RKO (cell line): ENCODE data around the gene BMPR2.
"Not testable (repeated sequence)": the region's sequence is repeated elsewhere in the genome, so short reads cannot be mapped to it uniquely, and the experiment has no call there.

ENCODE experiments used
- DNase-seq: peaks from one replicate; pipeline ENCODE4 v3.0.0-alpha.2; 2016; ENCODE audit warnings: low spot score

Gene BMPR2

DNA sequence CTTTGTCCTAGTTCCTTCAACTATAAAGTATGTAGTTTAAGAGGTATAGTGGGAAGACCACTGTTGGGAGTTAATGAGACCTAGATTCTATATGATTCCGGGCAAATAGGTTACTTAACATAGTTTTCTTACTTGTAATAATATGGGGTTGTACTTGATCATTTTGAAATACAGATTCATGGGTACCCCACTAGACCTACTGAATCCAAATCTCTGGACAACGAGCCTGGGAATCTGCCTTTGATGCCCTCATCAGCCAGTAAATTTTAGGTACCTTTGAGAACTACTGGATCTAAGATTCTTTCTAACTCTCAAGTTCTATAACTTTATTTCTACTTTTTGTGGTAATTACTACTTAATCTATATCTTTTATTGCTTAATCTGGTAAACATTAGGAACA, 6.6 kb downstream of the BMPR2 start:
- no peak for DNase-seq

DNA sequence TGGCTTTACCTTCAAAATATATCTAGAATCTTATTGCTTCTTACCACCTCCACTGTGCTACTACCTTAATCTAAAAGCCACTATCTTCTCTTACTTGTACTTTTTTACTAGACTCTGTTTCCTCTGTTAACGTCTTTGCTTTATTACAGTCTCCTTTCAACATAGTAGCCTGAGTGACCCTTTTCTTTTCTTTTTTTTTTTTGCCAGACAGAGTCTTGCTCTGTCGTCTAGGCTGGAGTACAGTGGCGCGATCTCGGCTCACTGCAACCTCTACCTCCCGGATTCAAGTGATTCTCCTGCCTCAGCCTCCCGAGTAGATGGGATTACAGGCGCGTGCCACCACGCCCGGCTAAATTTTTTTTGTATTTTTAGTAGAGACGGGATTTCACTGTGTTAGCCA, 10.4 kb downstream of the BMPR2 start:
- DNase-seq: not testable (repeated sequence)

DNA sequence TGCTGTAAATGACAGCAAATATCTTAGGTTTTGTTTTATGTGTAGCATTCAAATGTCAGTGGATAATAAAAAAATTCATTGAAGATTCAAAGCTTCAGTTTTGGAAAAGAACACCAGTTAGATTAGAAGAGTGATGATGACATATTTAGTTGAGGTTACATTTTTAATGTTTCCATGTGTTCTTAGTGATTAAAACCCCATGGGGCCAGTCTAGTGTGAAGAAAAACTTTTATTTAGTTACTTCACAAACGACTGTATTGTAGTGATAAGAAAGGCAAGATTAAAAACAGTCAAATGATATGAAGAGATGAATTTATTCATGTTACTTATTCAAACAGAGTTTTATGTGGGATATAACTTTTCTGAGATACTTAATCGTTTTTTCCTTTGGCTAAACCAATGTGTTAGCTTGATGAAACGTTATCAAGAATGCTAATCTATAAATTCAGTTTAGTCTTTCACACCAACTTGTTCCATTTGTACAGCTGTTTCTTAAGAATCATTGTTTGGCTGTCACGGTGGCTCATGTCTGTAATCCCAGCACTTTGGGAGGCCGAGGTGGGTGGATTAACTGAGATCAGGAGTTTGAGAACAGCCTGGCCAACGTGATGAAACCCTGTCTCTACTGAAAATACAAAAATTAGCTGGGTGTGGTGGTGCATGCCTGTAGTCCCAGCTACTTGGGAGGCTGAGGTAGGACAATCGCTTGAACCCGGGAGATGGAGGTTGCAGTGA, 11.6 kb downstream of the BMPR2 start:
- DNase-seq: no peak

DNA sequence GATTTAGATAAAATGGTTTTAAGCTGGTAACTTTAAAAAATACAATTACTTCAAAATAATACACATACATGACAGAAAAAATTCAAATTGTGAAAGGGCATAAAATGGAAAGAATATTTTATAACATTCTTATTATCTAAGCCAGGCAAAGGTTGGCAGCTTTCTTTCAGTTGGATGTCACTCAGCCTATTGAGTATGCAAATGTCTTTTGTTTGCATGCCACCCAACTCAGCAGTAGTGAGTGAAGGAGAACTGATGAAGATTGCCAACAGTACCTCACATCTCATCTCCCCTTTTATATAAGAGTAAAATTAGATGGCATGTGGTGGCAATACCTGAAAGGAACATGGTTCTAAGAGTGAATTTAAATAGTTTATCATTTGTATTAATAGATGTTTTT, 24.8 kb downstream of the BMPR2 start:
- no peak for DNase-seq

DNA sequence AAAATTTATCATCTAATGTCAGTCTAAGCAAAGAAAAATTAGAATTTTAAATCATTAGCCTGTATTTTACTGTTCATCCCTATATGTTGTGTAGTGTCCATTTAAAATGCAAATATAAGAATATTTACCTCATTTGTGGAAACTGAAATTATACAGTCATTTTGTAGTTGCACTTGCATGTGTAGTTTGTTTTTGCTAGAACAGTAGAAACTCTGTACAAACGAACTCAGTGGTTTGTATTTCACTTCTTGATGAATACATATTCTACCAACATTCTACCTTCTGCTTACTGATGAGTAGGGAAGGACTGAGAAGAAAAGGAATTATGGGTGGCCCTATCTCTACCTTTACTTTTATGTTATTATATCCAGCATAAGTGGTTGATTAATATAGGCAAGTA, 29.7 kb downstream of the BMPR2 start:
- no peak for DNase-seq

DNA sequence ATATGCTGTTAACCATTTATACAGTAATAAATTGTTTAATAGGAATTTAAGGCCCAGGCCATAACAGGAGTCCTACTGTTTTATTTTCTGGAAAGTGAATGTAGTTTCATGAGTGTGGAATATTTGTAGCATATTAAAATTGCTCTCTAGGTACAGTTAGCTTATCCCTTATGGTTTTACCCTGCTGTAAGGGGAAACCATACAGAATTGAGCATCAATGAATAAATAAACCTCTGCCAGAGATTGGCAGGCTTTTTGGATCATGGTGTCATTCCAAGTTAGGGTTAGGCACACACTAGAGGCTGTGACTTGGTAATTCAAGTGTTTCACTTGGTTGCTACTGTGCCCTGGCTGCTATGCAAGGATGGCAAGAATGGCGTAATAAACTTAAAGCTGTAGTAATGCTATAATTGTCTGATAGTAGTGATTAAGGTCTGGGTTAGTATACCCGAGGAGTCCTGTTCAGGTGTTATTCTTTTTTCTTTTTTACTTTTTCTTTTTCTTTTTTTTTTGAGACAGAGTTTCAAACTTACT, 30.4 kb downstream of the BMPR2 start:
- DNase-seq: no peak

DNA sequence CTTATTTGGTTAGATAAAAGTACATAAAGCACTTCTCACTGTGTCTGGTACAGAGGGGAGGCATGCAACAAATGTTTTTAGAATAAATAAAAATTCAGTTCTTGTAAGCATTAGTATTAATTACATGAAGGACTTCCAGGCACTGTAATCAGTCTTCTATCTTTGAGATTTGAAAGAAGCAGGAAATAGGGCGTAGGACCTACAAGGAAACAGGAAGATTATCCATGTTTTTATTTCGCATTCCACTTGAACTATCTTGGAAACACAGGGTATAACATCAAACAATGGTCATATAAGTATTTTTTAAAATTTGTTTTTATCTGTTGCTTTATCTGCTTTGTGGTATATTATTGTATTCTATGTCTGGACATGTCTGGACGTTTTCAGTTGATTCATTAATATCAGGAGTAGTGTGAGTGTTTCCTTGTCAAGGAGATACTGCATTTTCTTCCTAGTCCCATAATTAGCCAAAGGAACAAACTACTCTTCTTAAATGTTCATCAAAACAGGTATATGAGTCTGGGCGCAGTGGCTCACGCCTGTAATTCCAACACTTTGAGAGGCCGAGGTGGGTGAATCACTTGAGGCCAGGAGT, 32.5 kb downstream of the BMPR2 start:
- DNase-seq: no peak

DNA sequence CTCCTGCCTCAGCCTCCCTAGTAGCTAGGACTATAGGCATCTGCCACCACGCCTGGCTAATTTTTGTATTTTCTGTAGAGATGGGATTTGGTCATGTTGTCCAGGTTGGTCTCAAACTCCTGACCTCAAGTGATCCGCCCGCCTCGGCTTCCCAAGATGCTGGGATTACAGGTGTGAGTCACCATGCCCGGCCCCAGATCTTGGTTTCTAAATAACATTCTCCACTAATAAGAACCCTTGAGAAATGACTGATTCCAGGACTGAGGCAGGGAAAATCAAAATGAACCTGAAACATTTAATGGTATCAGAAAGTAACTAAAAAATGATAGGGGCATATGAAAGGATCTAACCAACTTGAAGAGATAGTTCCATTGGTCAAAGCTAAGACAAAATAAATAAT, 34.0 kb downstream of the BMPR2 start:
- DNase-seq: no peak

DNA sequence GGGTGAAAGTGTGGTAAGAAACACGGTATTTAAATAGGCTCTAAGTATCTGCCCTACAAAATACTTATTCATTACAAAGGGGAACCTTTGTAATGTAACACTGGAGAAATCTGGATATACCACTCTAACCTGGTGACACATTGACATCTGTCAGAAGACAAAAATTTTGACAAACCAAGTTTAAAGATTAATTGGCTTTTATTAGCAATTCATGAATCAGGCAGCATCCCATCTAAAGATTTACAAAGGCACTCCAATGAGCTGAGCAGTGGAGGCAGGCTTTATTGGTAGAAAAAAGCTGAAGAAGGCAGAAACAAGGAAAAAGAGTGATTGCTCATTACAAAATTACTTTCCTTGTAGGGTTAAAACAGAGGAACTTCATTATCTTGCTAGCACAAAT, 35.0 kb downstream of the BMPR2 start:
- DNase-seq: no peak

DNA sequence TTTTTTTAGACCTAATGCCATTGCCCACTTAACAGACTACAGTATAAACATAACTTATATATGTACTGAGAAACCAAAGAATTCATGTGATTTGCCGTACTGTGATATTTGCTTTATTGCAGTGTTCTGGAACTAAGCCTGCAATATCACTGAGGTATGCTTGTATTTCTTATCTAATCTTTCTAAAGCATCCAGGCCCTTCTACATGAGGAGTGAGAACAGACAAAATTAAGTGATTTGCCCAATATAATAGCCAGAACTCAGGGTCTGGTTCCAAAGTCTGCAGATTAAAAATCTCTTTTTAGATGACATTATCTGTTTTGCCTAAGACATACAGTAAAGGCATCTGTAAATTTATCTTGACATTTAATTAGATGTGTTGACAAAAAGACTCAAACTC, 41.9 kb downstream of the BMPR2 start:
- no peak for DNase-seq

DNA sequence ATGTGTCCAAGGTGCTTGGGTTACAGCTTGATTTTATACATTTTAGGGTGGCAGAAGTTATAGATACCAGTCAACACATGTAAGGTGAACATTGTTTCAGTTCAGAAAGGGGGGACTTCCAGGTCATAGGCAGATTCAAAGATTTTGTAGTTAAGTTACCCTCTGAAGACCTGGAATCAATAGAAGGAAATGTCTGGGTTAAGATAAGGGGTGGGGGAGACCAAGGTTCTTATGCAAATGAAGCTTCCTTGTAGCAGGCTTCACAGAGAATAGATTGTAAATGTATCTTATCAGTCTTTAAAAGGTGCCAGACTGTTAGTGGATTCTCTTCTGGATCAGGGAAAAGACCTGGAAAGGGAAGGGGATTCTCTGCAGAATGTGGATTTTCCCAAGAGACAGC, 42.4 kb downstream of the BMPR2 start:
- no peak for DNase-seq

DNA sequence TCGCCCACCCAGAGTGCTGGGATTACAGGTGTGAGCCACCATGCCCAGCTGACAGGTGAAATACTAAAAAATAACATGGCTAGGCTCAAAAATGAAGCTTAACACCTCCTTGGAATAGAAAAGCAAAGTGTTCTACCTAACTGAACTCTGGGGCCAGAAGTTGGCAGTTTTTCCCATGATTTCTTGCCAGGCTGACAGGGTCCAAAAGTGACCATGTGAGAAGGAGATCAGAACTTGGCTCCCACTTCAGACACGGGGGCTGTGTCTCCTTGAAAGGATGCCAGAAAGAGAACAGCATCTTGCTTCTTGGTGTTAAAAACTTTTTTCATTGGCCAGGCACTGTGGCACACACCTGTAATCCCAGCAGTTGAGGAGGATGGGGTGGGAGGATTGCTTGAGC, 47.0 kb downstream of the BMPR2 start:
- no peak for DNase-seq

DNA sequence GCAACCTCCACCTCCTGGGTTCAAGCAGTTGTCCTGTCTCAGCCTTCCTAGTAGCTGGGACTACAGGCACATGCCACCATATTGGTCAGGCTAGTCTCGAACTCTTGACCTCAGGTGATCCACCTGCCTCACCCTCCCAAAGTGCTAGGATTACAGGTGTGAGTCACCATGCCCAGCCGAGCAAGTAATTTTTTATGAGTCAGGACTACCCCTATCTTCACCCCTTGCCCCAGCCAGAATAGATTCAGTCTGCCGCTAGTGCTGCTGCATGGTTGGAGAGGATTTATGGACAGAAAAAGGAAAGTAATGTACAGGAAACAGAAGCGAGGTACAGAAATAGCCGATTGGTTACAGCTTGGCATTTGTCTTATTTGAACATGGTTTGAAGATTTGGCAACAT, 48.9 kb downstream of the BMPR2 start:
- no peak for DNase-seq

DNA sequence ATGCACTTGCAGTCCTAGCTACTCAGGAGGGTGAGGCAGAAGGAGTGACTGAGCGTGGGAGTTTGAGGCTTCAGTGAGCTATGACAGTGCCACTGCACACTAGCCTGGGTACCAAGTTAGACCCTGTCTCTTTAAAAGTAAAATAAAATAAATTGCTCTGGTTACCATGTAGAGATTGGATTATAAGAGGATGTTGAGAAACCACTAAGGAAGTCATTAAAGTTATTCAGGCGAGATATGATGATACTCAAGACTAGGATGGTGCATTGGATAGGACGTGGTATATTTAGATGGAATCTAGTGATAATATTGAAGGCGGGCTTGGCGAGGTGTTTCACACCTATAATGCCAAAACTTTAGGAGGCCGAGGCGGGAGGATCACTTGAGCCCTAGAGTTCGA, 50.6 kb downstream of the BMPR2 start:
- no peak for DNase-seq

DNA sequence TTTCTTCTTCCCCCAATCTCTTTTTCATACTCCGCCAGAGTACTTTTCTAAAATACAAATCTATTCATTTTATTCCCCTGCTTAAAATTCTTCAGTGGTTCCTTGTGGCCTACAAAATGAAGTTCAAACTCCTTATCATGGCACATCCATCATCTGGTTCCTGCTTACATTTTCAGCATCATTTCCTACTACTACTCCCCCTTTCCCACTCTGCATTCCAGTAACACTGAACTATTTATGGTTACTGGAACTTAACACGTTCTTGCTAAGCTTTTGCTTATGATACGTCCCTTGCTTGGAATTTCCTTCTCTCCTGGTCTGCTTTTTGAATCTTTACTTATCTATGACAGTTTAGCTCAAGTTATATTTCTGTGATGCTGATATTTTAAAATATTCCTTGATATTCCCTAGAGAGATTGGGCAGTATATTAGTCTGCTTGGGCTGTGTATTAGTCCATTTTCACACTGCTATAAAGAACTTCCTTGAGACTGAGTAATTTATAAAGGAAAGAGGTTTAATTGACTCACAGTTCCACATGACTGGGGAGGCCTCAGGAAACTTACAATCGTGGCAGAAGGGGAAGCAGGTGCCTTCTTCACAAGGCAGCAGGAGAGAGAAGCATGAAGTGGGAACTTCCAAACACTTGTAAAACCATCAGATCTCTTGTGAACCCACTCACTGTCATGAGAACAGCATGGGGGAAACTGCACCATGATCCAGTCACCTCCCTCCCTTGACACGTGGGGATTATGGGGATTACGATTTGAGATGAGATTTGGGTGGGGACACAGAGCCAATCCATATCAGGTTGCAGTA, 53.2 kb downstream of the BMPR2 start:
- no peak for DNase-seq

DNA sequence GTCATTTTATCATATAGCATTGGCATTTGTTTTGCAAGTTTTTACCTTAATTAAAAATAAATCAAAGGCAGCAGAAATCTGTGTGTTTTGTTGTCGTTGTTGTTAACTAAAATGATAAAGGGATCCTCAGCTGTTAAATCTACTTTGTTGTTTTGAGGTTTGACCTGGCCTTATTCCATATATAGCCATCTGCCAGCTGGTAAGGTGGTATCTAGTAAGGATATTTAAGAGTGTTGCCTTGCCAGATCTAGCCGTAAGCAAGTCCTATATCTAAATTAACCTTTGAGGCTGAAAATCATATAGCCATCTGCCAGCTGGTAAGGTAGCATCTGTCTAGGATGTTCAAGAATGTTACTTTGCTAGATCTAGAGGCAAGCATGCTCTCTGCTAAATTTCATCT, 56.6 kb downstream of the BMPR2 start:
- no peak for DNase-seq

DNA sequence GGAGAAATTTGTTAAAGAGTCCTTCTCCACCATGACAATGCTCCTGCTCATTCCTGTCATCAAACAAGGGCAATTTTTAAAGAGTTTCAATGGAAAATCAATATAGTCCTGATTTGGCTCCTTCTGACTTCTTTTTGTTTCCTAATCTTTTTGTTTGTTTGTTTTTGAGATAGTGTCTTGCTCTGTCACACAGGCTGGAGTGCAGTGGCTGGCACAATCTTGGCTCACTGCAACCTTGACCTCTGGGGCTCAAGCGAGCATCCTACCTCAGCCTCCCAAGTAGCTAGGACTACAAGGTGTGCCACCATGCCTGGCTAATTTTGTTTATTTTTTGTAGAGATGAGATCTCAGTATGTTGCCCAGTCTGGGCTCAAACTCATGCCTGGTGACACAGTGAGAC, 58.3 kb downstream of the BMPR2 start:
- DNase-seq: no peak

DNA sequence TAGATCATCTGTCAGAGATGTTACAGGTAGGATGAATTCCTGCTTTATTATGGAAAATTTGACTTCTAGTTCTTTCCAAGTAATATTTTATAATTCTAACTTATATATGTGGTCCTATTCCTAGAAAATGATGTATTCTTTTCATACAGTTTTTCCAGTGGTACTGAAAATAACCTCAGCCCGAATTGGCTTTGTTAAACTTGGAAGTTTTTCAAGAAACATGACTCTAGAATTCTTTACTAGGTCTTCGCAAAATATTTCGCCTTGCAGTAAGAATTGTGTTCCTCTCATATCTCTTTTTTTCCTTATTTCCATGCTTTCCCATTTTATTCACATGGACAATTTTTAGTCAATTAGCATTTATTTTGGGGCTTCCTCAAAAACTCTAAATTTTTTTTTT, 60.5 kb downstream of the BMPR2 start:
- DNase-seq: no peak

DNA sequence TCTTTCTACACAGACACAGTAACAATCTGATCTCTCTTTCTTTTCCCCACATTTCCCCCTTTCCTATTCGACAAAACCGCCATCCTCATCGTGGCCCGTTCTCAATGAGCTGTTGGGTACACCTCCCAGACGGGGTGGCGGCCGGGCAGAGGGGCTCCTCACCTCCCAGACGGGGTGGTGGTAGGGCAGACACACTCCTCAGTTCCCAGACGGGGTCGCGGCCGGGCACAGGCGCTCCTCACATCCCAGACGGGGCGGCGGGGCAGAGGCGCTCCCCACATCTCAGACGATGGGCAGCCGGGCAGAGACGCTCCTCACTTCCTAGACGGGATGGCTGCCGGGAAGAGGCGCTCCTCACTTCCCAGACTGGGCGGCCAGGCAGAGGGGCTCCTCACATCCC, 64.0 kb downstream of the BMPR2 start:
- DNase-seq: not testable (repeated sequence)

DNA sequence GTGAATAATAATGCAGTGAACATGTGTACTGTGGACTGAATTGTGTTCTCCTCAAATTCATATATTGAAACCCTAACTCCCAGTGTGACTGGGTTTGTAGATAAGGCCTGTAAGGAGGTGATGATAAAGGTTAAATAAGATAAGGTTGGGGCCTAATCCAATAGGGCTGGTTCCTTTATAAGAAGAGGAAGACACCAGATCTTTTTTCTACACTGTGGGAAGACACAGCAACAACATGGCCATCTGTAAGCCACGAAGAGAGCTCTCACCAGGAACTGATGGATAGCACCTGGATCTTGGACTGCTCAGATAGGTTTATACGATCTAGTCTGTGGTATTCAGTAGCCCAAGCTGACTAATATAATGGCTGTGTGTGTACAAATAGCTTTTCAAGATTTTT, 66.8 kb downstream of the BMPR2 start:
- DNase-seq: no peak

DNA sequence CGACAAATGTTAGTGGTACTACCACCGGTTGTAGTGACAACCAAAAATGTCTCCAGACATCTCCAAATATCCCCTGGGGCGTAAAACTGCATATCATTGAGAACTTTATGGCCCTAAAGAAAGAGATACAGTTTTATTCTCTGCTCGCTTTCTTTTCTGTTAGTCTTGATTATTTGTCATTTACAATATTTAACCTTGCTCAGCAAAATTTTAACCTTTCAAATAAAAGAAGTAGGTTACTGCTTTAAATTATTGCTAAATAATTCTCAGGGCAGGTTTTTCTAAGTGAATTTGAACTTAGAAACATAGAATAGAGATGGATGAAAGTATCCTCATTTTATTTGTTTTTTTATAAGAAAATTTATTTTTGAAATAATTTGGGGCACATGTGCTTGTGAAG, 67.9 kb downstream of the BMPR2 start:
- DNase-seq: no peak

DNA sequence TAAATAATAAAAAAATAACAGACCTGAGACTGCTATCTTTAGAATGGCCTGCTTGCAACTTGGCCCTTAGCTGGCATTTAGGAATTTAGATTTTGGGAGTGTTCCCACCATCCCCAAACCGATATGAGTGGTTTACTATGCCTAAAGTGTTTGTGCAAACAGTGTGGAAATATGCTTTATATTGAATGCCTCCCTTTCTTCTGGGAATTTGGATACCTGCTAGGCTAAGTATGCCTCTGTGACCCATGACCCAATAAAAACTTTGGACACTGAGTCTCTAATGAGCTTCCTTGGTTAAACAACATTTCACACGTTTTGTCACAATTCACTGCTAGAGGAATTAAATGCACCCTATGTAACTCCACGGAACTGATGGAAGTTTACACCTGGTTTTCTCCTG, 73.2 kb downstream of the BMPR2 start:
- DNase-seq: no peak

DNA sequence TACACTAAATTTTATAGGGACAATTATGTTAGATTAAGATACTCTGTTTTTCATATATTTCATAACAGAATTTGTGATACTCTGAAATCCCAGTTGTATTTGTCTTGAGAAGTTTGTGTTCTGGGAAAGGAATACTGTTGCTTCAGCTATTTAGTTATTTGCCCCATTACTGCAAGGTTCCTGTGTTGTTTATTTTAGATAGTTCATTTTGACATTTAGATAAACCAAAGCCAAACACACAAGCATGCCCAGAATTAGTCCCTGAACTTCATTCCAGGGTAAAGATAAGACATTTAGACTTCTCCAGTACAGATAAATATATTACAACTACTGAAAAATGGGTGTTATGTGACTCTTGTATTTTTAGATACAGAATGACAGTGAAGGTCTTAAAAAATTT, 74.7 kb downstream of the BMPR2 start:
- DNase-seq: no peak
